B cell (primary cell): ENCODE data around the gene MON2.

Experiments
- CTCF ChIP-seq: fragments of 200-600 bp; IDR thresholded peaks from one replicate; pipeline ENCODE4 v1.8.0; 2022; ENCODE audit warnings: antibody characterized with exemption, mild to moderate bottlenecking
- EZH2 ChIP-seq: IDR thresholded peaks from 2 replicates; pipeline ENCODE4 v1.6.1; 2012; ENCODE audit warnings: borderline replicate concordance, low read depth, mild to moderate bottlenecking, moderate library complexity, low read length; ENCODE audit not compliant: insufficient read depth, poor library complexity, severe bottlenecking

- TF ChIP-seq CTCF (no peak), EZH2 (no peak)
These were observed 19.7 kb upstream of the MON2 start for GRCh38 chr12:62446754-62447452.
